GM18861 (cell line): Measurements from ENCODE around the gene MYO1E.
"Not testable (repeated sequence)": the region's sequence is repeated elsewhere in the genome, so short reads cannot be mapped to it uniquely, and the experiment has no call there.

Experiments
- ATAC-seq: cut with Tn5 transposase; IDR thresholded peaks from one replicate; pipeline ENCODE4 v1.9.1; 2021; ENCODE audit not compliant: unreplicated experiment

The MYO1E gene

GRCh38 chr15:59147666-59148065 lies 225.0 kb downstream of the MYO1E start:
- ATAC-seq = no peak

- not testable (repeated sequence) for ATAC-seq
These were observed 228.1 kb downstream of the MYO1E start for GRCh38 chr15:59144594-59144993.

- no peak for ATAC-seq
These were observed 229.4 kb downstream of the MYO1E start for GRCh38 chr15:59143281-59143680.

GRCh38 chr15:59140422-59141226 lies 232.0 kb downstream of the MYO1E start:
- ATAC-seq = no peak

- peak; percentile 69 for ATAC-seq
These were observed 234.4 kb downstream of the MYO1E start for GRCh38 chr15:59138243-59138642.

- ATAC-seq = no peak
These were observed 235.1 kb downstream of the MYO1E start for GRCh38 chr15:59137566-59137965.

GRCh38 chr15:59133929-59134427 lies 238.7 kb downstream of the MYO1E start:
- ATAC-seq = no peak

GRCh38 chr15:59131969-59132562 lies 240.6 kb downstream of the MYO1E start:
- ATAC-seq = no peak

- ATAC-seq = no peak
These were observed 241.2 kb downstream of the MYO1E start for GRCh38 chr15:59131456-59131855.

- ATAC-seq = not testable (repeated sequence)
These were observed 245.4 kb downstream of the MYO1E start for GRCh38 chr15:59127255-59127654.

- ATAC-seq = not testable (repeated sequence)
These were observed 247.0 kb downstream of the MYO1E start for GRCh38 chr15:59125683-59126082.

GRCh38 chr15:59124261-59124660 lies 248.4 kb downstream of the MYO1E start:
- ATAC-seq = no peak

GRCh38 chr15:59120937-59121336 lies 251.7 kb downstream of the MYO1E start:
- ATAC-seq = no peak

- ATAC-seq = no peak
These were observed 253.0 kb downstream of the MYO1E start for GRCh38 chr15:59119625-59120024.

GRCh38 chr15:59116771-59117170 lies 255.9 kb downstream of the MYO1E start:
- no peak for ATAC-seq

GRCh38 chr15:59116141-59116540 lies 256.5 kb downstream of the MYO1E start:
- ATAC-seq = no peak

- no peak for ATAC-seq
These were observed 257.6 kb downstream of the MYO1E start for GRCh38 chr15:59115047-59115446.

- no peak for ATAC-seq
These were observed 261.4 kb downstream of the MYO1E start for GRCh38 chr15:59111251-59111650.

GRCh38 chr15:59105854-59106253 lies 266.8 kb downstream of the MYO1E start:
- no peak for ATAC-seq

GRCh38 chr15:59104912-59105732 lies 267.5 kb downstream of the MYO1E start, which contains the start of gene CCNB2:
CCNB2 (plus strand) TSS chr15:59105146; CDS start chr15:59105269, 123 bp downstream.
- ATAC-seq = peak; percentile 95

- ATAC-seq = no peak
These were observed 268.1 kb downstream of the MYO1E start for GRCh38 chr15:59104602-59104911.
